Testis (tissue), 2 donors: ENCODE results near the gene CCT6A.
"Not testable (repeated sequence)": the region's sequence is repeated elsewhere in the genome, so short reads cannot be mapped to it uniquely, and the experiment has no call there.

Experiments used
- POLR2A ChIP-seq: fragments of 450-650 bp; IDR thresholded peaks from one replicate; pipeline ENCODE4 v1.6.1; 2017; ENCODE audit warnings: antibody characterized with exemption, mild to moderate bottlenecking, moderate library complexity
- TF ChIP-seq, protein P1 (sequence below), 3 experiments: fragments of 450-650 bp in 2 of 3; fragments of 200-600 bp in 1 of 3; sonication (generic) in 1 of 3; IDR thresholded peaks; one replicate each; pipeline ENCODE4 v1.5.1; 2016 to 2019; ENCODE audit warnings: antibody characterized with exemption in 3 of 3, mild to moderate bottlenecking in 2 of 3, moderate library complexity in 1 of 3

DNA sequence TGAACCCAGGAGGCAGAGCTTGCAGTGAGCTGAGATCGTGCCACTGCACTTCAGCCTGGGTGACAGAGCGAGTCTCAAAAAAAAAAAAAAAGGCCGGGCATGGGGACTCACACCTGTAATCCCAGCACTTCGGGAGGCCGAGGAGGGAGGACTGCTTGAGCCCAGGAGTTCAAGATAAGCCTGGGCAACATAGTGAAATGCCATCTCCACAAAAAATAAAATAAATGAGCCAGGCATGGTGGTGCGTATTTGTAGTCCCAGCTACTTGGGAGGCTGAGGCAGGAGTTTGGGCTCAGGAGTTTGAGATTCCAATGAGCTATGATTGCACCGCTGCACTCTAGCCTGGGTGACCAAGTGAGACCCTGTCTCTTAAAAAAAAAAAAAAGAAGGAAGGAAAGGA, 19.0 kb upstream of the CCT6A start:
- TF ChIP-seq, protein P1, sequence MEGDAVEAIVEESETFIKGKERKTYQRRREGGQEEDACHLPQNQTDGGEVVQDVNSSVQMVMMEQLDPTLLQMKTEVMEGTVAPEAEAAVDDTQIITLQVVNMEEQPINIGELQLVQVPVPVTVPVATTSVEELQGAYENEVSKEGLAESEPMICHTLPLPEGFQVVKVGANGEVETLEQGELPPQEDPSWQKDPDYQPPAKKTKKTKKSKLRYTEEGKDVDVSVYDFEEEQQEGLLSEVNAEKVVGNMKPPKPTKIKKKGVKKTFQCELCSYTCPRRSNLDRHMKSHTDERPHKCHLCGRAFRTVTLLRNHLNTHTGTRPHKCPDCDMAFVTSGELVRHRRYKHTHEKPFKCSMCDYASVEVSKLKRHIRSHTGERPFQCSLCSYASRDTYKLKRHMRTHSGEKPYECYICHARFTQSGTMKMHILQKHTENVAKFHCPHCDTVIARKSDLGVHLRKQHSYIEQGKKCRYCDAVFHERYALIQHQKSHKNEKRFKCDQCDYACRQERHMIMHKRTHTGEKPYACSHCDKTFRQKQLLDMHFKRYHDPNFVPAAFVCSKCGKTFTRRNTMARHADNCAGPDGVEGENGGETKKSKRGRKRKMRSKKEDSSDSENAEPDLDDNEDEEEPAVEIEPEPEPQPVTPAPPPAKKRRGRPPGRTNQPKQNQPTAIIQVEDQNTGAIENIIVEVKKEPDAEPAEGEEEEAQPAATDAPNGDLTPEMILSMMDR (IDR thresholded peaks at IDR 0.05), result not testable (repeated sequence)
- TF ChIP-seq POLR2A, result not testable (repeated sequence)
